ENCODE measurements around the gene DAD1. TPM values are rescaled to one million over a fixed set of nuclear protein-coding genes. Genes with fewer than 3 reads are reported as not detected.

Gene DAD1
- polyA plus RNA-seq, 1 donor (not counting 4 experiments of a cell fraction or from before 2014, with no cell fraction given), result 351 TPM

DNA sequence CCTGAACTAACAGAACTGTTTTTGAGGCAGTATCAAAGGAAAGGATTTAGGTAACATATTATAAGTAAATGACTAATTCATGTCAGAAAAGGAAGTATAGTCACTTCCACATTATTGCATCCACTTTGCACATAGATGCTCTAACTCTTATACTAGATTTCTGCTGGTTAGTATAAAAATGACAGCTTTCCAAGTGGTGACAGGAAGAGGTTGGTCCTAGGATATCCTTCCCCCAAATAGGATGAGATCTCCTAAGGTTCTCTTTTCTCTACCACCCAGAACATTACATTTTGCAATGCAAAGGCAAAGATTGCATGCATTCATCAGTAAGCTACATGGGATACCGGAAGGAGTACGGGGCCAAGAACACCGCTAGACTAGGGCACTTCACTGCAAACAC lies 15.2 kb downstream of the DAD1 start:
- Histone ChIP-seq H3K9ac (ENCODE audit: control insufficient read depth, extremely low read depth, insufficient read depth, low read length) (no peak overlapping the region), H3K27ac (ENCODE audit: control insufficient read depth, insufficient read depth, low read length) (no peak overlapping the region), H3K9me1 (ENCODE audit: control insufficient read depth, extremely low read depth, insufficient read depth, low read length) (no peaks in the 10 kb centered on the region), H4K20me1 (ENCODE audit: control insufficient read depth, extremely low read depth, insufficient read depth, low read length) (no peaks in the 10 kb centered on the region), H3K27me3 (ENCODE audit: control insufficient read depth, extremely low read depth, insufficient read depth, low read length) (no peaks in the 10 kb centered on the region), H2AFZ (ENCODE audit: control insufficient read depth, low read length) (no peak overlapping the region), H3K79me2 (ENCODE audit: control insufficient read depth, insufficient read depth, low read length) (peaks cover 32% of the 10 kb centered on the region), H3K9me3 (ENCODE audit: control insufficient read depth, low read depth, low read length) (no peaks in the 10 kb centered on the region), H3K4me2 (ENCODE audit: control insufficient read depth, extremely low read depth, insufficient read depth, low read depth, low read length) (no peak overlapping the region), H3K4me1 (ENCODE audit: control insufficient read depth, extremely low read depth, insufficient read depth, low read length) (peaks cover 11% of the 10 kb centered on the region), H3K36me3 (ENCODE audit: control insufficient read depth in 2 of 2, extremely low read depth in 1 of 2, insufficient read depth in 2 of 2, low read length in 2 of 2) (peaks cover 13 to 23% of the 10 kb centered on the region in 2 experiments), H3K4me3 (ENCODE audit: control insufficient read depth in 2 of 3, extremely low read depth in 1 of 3, insufficient read depth in 2 of 3, low read depth in 1 of 3, low read length in 3 of 3) (no peak overlapping the region)
- DNase-seq (ENCODE audit: low read depth, low spot score) (no peak), FAIRE-seq (no peak)
- TF ChIP-seq EZH2 (IDR thresholded peaks at IDR 0.05; ENCODE audit: low read length), result no peak
- TF ChIP-seq, protein P1, sequence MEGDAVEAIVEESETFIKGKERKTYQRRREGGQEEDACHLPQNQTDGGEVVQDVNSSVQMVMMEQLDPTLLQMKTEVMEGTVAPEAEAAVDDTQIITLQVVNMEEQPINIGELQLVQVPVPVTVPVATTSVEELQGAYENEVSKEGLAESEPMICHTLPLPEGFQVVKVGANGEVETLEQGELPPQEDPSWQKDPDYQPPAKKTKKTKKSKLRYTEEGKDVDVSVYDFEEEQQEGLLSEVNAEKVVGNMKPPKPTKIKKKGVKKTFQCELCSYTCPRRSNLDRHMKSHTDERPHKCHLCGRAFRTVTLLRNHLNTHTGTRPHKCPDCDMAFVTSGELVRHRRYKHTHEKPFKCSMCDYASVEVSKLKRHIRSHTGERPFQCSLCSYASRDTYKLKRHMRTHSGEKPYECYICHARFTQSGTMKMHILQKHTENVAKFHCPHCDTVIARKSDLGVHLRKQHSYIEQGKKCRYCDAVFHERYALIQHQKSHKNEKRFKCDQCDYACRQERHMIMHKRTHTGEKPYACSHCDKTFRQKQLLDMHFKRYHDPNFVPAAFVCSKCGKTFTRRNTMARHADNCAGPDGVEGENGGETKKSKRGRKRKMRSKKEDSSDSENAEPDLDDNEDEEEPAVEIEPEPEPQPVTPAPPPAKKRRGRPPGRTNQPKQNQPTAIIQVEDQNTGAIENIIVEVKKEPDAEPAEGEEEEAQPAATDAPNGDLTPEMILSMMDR (optimal IDR thresholded peaks at IDR 0.05 in 1 of 3, IDR thresholded peaks at IDR 0.05 in 1 of 3, conservative IDR thresholded peaks at IDR 0.05 in 1 of 3; ENCODE audit: extremely low read depth in 1 of 3, insufficient read depth in 2 of 3, low read length in 3 of 3), result no peak
- dilution Hi-C loops (cut with MboI; ENCODE audit: extremely low pct_ligation_motif_present, low sequenced_read_pairs), result no loop called here

DNA sequence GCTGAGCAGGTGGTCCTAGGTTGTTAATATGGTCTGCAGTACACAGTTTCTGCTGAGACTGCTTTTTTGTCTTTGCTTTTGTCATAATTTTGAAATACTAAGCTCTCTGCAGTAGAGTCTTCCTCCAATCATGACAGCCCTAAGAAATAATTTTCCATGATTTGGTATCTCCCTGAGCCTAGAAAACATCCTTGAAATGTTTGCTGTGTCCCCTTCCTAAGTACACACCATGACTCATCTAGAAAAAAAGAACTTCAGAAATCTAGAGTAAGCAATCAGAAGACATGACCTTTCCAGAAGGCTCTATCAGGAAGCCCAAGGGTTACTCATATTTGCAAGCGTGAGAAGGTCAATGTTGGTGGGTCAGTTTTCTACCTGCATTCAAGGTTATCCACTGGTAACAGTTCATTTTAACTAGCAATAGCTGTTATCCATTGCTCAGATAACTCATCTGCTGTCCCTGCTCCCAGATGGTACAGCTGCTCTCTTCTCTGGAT lies 16.4 kb downstream of the DAD1 start:
- Histone ChIP-seq H3K79me2 (ENCODE audit: control insufficient read depth, insufficient read depth, low read length) (peaks cover 40% of the 10 kb centered on the region), H3K36me3 (ENCODE audit: control insufficient read depth in 2 of 2, extremely low read depth in 1 of 2, insufficient read depth in 2 of 2, low read length in 2 of 2) (peaks cover 13 to 33% of the 10 kb centered on the region in 2 experiments)

More for the DNA sequence above, 16.4 kb downstream of the DAD1 start:
- Histone ChIP-seq H3K4me1 (ENCODE audit: control insufficient read depth, extremely low read depth, insufficient read depth, low read length) (peaks cover 11% of the 10 kb centered on the region), H3K9me3 (ENCODE audit: control insufficient read depth, low read depth, low read length) (no peaks in the 10 kb centered on the region), H3K27ac (ENCODE audit: control insufficient read depth, insufficient read depth, low read length) (no peak overlapping the region), H3K27me3 (ENCODE audit: control insufficient read depth, extremely low read depth, insufficient read depth, low read length) (no peaks in the 10 kb centered on the region), H4K20me1 (ENCODE audit: control insufficient read depth, extremely low read depth, insufficient read depth, low read length) (no peaks in the 10 kb centered on the region), H3K9ac (ENCODE audit: control insufficient read depth, extremely low read depth, insufficient read depth, low read length) (no peak overlapping the region), H3K4me2 (ENCODE audit: control insufficient read depth, extremely low read depth, insufficient read depth, low read depth, low read length) (no peak overlapping the region), H3K4me3 (ENCODE audit: control insufficient read depth in 2 of 3, extremely low read depth in 1 of 3, insufficient read depth in 2 of 3, low read depth in 1 of 3, low read length in 3 of 3) (no peak overlapping the region), H2AFZ (ENCODE audit: control insufficient read depth, low read length) (no peak overlapping the region), H3K9me1 (ENCODE audit: control insufficient read depth, extremely low read depth, insufficient read depth, low read length) (no peaks in the 10 kb centered on the region)
- no peak for TF ChIP-seq EZH2 (IDR thresholded peaks at IDR 0.05; ENCODE audit: low read length)
- TF ChIP-seq, protein P1 (optimal IDR thresholded peaks at IDR 0.05 in 1 of 3, IDR thresholded peaks at IDR 0.05 in 1 of 3, conservative IDR thresholded peaks at IDR 0.05 in 1 of 3; ENCODE audit: extremely low read depth in 1 of 3, insufficient read depth in 2 of 3, low read length in 3 of 3), result no peak
- no peak for DNase-seq (ENCODE audit: low read depth, low spot score)
- FAIRE-seq, result no peak
- dilution Hi-C loops (cut with MboI; ENCODE audit: extremely low pct_ligation_motif_present, low sequenced_read_pairs), result no loop called here

All from keratinocyte (primary cell).